Peyer's patch (tissue), 4 donors: ENCODE results near the gene SLC6A8.

Source experiments
- CTCF ChIP-seq, 6 experiments: fragments of 450-650 bp in 4 of 6; fragments of 200-600 bp in 2 of 6; sonication (generic) in 1 of 6; IDR thresholded peaks; one replicate each; pipeline ENCODE4 v1.5.1; 2017 to 2019; ENCODE audit warnings: antibody characterized with exemption in 6 of 6, mild to moderate bottlenecking in 3 of 6, moderate library complexity in 1 of 6
- POLR2A ChIP-seq, 2 donors: fragments of 450-650 bp; IDR thresholded peaks; one replicate each; pipeline ENCODE4 v1.5.1; 2017; ENCODE audit warnings: antibody characterized with exemption in 2 of 2, mild to moderate bottlenecking in 2 of 2, moderate library complexity in 2 of 2

- TF ChIP-seq CTCF (IDR thresholded peaks at IDR 0.05) (no peak), POLR2A (IDR thresholded peaks at IDR 0.05) (no peak)
Observed at GRCh38 chrX:153694687-153695270, 7.1 kb downstream of the SLC6A8 start.
